MCF 10A (cell line): ENCODE measurements around the gene PDF. TPM values are rescaled to one million over a fixed set of nuclear protein-coding genes. Genes with fewer than 3 reads are reported as not detected.

Experiments used
- BruUV-seq: library from RNA; stranded (reverse); fragments of 400-500 nt; replicated peaks from 2 replicates; lab custom pipeline; 2021; lab: Mats Ljungman, UMichigan
- CTCF ChIA-PET: fragments of 300-600 bp; sonication (Branson Sonifier 250); formaldehyde crosslinking; extraction: SDS; loops from one replicate; lab custom pipeline; 2021; ENCODE audit warnings: antibody characterized with exemption, inconsistent platforms; lab: Yijun Ruan, JAX
- POLR2A ChIA-PET: fragments of 300-600, 350-650 bp; sonication (Branson Sonifier 250); formaldehyde crosslinking; extraction: SDS; loops from one replicate; lab custom pipeline; 2020; ENCODE audit warnings: antibody characterized with exemption, inconsistent platforms; lab: Yijun Ruan, JAX
- DNase-seq: peaks from one replicate; pipeline ENCODE4 v3.0.0-alpha.2; 2018; ENCODE audit not compliant: unreplicated experiment
- H3K27ac Mint-ChIP-seq: one replicate; pipeline ENCODE4 v1.8.0; 2022; ENCODE audit warnings: mild to moderate bottlenecking, low read depth, mixed read lengths; ENCODE audit not compliant: unreplicated experiment
- H3K27me3 Mint-ChIP-seq: one replicate; pipeline ENCODE4 v1.8.0; 2022; ENCODE audit warnings: mixed read lengths; ENCODE audit not compliant: insufficient read depth, unreplicated experiment
- H3K36me3 Mint-ChIP-seq: one replicate; pipeline ENCODE4 v1.8.0; 2022; ENCODE audit warnings: mild to moderate bottlenecking, moderate library complexity, mixed read lengths; ENCODE audit not compliant: insufficient read depth, unreplicated experiment
- H3K4me1 Mint-ChIP-seq: one replicate; pipeline ENCODE4 v1.8.0; 2022; ENCODE audit warnings: mixed read lengths; ENCODE audit not compliant: insufficient read depth, unreplicated experiment
- H3K4me3 Mint-ChIP-seq: one replicate; pipeline ENCODE4 v1.8.0; 2022; ENCODE audit warnings: mild to moderate bottlenecking, moderate library complexity, mixed read lengths; ENCODE audit not compliant: unreplicated experiment
- H3K9me3 Mint-ChIP-seq: one replicate; pipeline ENCODE4 v1.8.0; 2022; ENCODE audit warnings: mixed read lengths; ENCODE audit not compliant: unreplicated experiment
- CTCF ChIP-seq: fragments of 200-600 bp; IDR thresholded peaks from one replicate; pipeline ENCODE4 v1.8.0; 2022; ENCODE audit warnings: antibody characterized with exemption, mild to moderate bottlenecking; ENCODE audit not compliant: unreplicated experiment
- intact Hi-C: fragments of 100-400 bp; cut with micrococcal nuclease; formaldehyde crosslinking; loops from 2 replicates; pipeline ENCODE4 v1.14.1; 2022
- total RNA-seq: library from RNA; stranded (reverse); gene quantifications from 2 replicates; pipeline ENCODE4 v1.2.3, GENCODE V29; 2022

Gene PDF
- total RNA-seq, 1 experiment from 2014 or later: 24.8 TPM

- Mint-ChIP-seq H3K36me3 (peaks cover 33% of the 10 kb centered on the region), H3K27me3 (no peaks in the 10 kb centered on the region), H3K9me3 (no peaks in the 10 kb centered on the region), H3K27ac (no peak overlapping the region), H3K4me3 (no peak overlapping the region), H3K4me1 (no peaks in the 10 kb centered on the region)
- no peak for TF ChIP-seq CTCF
- ChIA-PET CTCF (no interaction called here), POLR2A (interaction anchor here (1.4 to 2.2 kb wide), 2 partner anchors 8 to 32 kb away, joined by 3 to 12 read pairs; no protein-coding TSS in a partner anchor)
- intact Hi-C loops: no loop called here
- no peak for DNase-seq
- BruUV-seq: no TSS peak
Measured at GRCh38 chr16:69349536-69349935, 19.1 kb upstream of the PDF start.

- H3K27me3 Mint-ChIP-seq: no peaks in the 10 kb centered on the region
- H3K9me3 Mint-ChIP-seq: no peaks in the 10 kb centered on the region
- H3K4me3 Mint-ChIP-seq: no peak overlapping the region
- no TSS peak for BruUV-seq
- ChIA-PET CTCF (interaction anchor here (0.6 kb wide), 2 partner anchors 19 to 24 kb away, joined by 3 read pairs; no protein-coding TSS in a partner anchor), POLR2A (interaction anchor here (1.1 to 1.2 kb wide), 2 partner anchors 9 to 19 kb away, joined by 3 to 4 read pairs; no protein-coding TSS in a partner anchor)
- no peak for DNase-seq
- intact Hi-C loops: no loop called here
- no peak for TF ChIP-seq CTCF
- peaks cover 43% of the 10 kb centered on the region for H3K36me3 Mint-ChIP-seq
- no peak overlapping the region for H3K27ac Mint-ChIP-seq
- no peaks in the 10 kb centered on the region for H3K4me1 Mint-ChIP-seq
Measured at GRCh38 chr16:69348222-69348621, 17.8 kb upstream of the PDF start.

GRCh38 chr16:69346683-69347082, 16.3 kb upstream of the PDF start:
- no TSS peak for BruUV-seq
- Mint-ChIP-seq H3K27me3 (no peaks in the 10 kb centered on the region), H3K4me1 (no peaks in the 10 kb centered on the region), H3K36me3 (peaks cover 43% of the 10 kb centered on the region), H3K27ac (no peak overlapping the region), H3K4me3 (no peak overlapping the region), H3K9me3 (no peaks in the 10 kb centered on the region)
- DNase-seq: no peak
- ChIA-PET POLR2A (no interaction called here), CTCF (no interaction called here)
- intact Hi-C loops: no loop called here
- no peak for TF ChIP-seq CTCF

- no peak overlapping the region for H3K27ac Mint-ChIP-seq
- ChIA-PET CTCF (no interaction called here), POLR2A (interaction anchor here (0.6 kb wide), 1 partner anchor 1821 kb away, joined by 3 read pairs; no protein-coding TSS in a partner anchor)
- intact Hi-C loops: no loop called here
- no peak overlapping the region for H3K4me3 Mint-ChIP-seq
- DNase-seq: no peak
- H3K4me1 Mint-ChIP-seq: no peaks in the 10 kb centered on the region
- H3K27me3 Mint-ChIP-seq: no peaks in the 10 kb centered on the region
- no peaks in the 10 kb centered on the region for H3K9me3 Mint-ChIP-seq
- H3K36me3 Mint-ChIP-seq: peaks cover 48% of the 10 kb centered on the region
- no TSS peak for BruUV-seq
- no peak for TF ChIP-seq CTCF
Measured at GRCh38 chr16:69345923-69346322, 15.5 kb upstream of the PDF start.
